Glutamatergic neuron (in vitro differentiated cells): ENCODE data around the gene NTSR1. TPM values are rescaled to one million over a fixed set of nuclear protein-coding genes. Genes with fewer than 3 reads are reported as not detected.

Experiments used
- DNase-seq: peaks from one replicate; pipeline ENCODE4 v3.0.0; 2022
- H3K27ac Mint-ChIP-seq: one replicate; pipeline ENCODE4 v1.8.0; 2020; ENCODE audit warnings: mild to moderate bottlenecking, mixed read lengths, inconsistent platforms; ENCODE audit not compliant: unreplicated experiment
- H3K27me3 Mint-ChIP-seq: one replicate; pipeline ENCODE4 v1.8.0; 2020; ENCODE audit warnings: mild to moderate bottlenecking, moderate library complexity, mixed read lengths, inconsistent platforms; ENCODE audit not compliant: unreplicated experiment
- H3K36me3 Mint-ChIP-seq: one replicate; pipeline ENCODE4 v1.8.0; 2020; ENCODE audit warnings: mild to moderate bottlenecking, mixed read lengths, inconsistent platforms; ENCODE audit not compliant: unreplicated experiment
- H3K4me1 Mint-ChIP-seq: one replicate; pipeline ENCODE4 v1.8.0; 2020; ENCODE audit warnings: mild to moderate bottlenecking, low read depth, mixed read lengths, inconsistent platforms; ENCODE audit not compliant: unreplicated experiment
- H3K4me3 Mint-ChIP-seq: one replicate; pipeline ENCODE4 v1.8.0; 2020; ENCODE audit warnings: mild to moderate bottlenecking, mixed read lengths, inconsistent platforms; ENCODE audit not compliant: unreplicated experiment
- H3K9me3 Mint-ChIP-seq: one replicate; pipeline ENCODE4 v1.8.0; 2020; ENCODE audit warnings: mild to moderate bottlenecking, moderate library complexity, mixed read lengths, inconsistent platforms; ENCODE audit not compliant: unreplicated experiment
- CTCF ChIP-seq: fragments of 200-600 bp; sonication (generic); IDR thresholded peaks from one replicate; pipeline ENCODE4 v1.5.0; 2021; ENCODE audit not compliant: partially characterized antibody, unreplicated experiment
- total RNA-seq: library from RNA; stranded (reverse); fragmentation: NEBNext Ultra II Directional; extraction: Animal tissue kit (Norgen Biotek cat#: 25700); gene quantifications from one replicate; pipeline ENCODE4 v1.2.1, GENCODE V29; 2021; ENCODE audit not compliant: unreplicated experiment

NTSR1 gene
- total RNA-seq, 1 donor from 2014 or later = 4.0 TPM

- no peak overlapping the region for H3K27ac Mint-ChIP-seq
- H3K4me1 Mint-ChIP-seq = peaks cover 7% of the 10 kb centered on the region
- DNase-seq = no peak
- peaks cover 5% of the 10 kb centered on the region for H3K9me3 Mint-ChIP-seq
- no peak overlapping the region for H3K4me3 Mint-ChIP-seq
- no peak for TF ChIP-seq CTCF
- peaks cover 11% of the 10 kb centered on the region for H3K36me3 Mint-ChIP-seq
- peaks cover 11% of the 10 kb centered on the region for H3K27me3 Mint-ChIP-seq
These were observed 2.5 kb downstream of the NTSR1 start for GRCh38 chr20:62710886-62711702.

GRCh38 chr20:62711703-62712101, 3.1 kb downstream of the NTSR1 start:
- H3K9me3 Mint-ChIP-seq = peaks cover 5% of the 10 kb centered on the region
- TF ChIP-seq CTCF = no peak
- H3K4me1 Mint-ChIP-seq = peaks cover 7% of the 10 kb centered on the region
- H3K36me3 Mint-ChIP-seq = peaks cover 11% of the 10 kb centered on the region
- no peak for DNase-seq
- H3K27me3 Mint-ChIP-seq = peaks cover 8% of the 10 kb centered on the region
- H3K27ac Mint-ChIP-seq = no peak overlapping the region
- H3K4me3 Mint-ChIP-seq = no peak overlapping the region

- no peak for TF ChIP-seq CTCF
- Mint-ChIP-seq H3K27me3 (peaks cover 8% of the 10 kb centered on the region), H3K4me1 (peaks cover 2% of the 10 kb centered on the region), H3K4me3 (no peak overlapping the region), H3K27ac (no peak overlapping the region), H3K9me3 (peaks cover 5% of the 10 kb centered on the region), H3K36me3 (peaks cover 13% of the 10 kb centered on the region)
- no peak for DNase-seq
These were observed 4.0 kb downstream of the NTSR1 start for GRCh38 chr20:62712606-62713005.

GRCh38 chr20:62714006-62714405, 5.4 kb downstream of the NTSR1 start:
- Mint-ChIP-seq H3K4me1 (peaks cover 2% of the 10 kb centered on the region), H3K9me3 (peaks cover 7% of the 10 kb centered on the region), H3K36me3 (peaks cover 21% of the 10 kb centered on the region), H3K27ac (no peak overlapping the region), H3K27me3 (peaks cover 10% of the 10 kb centered on the region), H3K4me3 (no peak overlapping the region)
- DNase-seq = no peak
- TF ChIP-seq CTCF = no peak

GRCh38 chr20:62714799-62715198, 6.2 kb downstream of the NTSR1 start:
- H3K27ac Mint-ChIP-seq = no peak overlapping the region
- peaks cover 9% of the 10 kb centered on the region for H3K9me3 Mint-ChIP-seq
- peaks cover 29% of the 10 kb centered on the region for H3K36me3 Mint-ChIP-seq
- H3K4me1 Mint-ChIP-seq = peaks cover 2% of the 10 kb centered on the region
- no peak for DNase-seq
- no peak overlapping the region for H3K4me3 Mint-ChIP-seq
- no peak for TF ChIP-seq CTCF
- H3K27me3 Mint-ChIP-seq = peaks cover 10% of the 10 kb centered on the region
